ENCODE measurements around the gene BTBD19.
"Not testable (repeated sequence)": the region's sequence is repeated elsewhere in the genome, so short reads cannot be mapped to it uniquely, and the experiment has no call there.

Gene BTBD19

DNA sequence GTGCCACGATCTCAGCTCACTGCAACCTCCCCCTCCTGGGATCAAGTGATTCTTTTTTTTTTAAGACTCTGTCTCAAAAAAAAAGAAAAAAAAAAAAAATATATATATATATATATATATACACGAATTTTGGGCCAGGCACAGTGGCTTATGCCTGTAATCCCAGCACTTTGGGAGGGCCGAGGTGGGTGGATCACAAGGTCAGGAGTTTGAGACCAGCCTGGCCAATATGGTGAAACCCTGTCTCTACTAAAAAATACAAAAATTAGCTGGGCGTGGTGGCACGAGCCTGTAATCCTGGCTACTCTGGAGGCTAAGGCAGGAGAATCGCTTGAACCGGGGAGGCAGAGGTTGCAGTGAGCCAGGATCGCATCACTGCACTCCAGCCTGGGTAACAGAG is 10.4 kb upstream of the BTBD19 start:
- not testable (repeated sequence) for H3K79me1 ChIP-seq (ENCODE audit: low read depth, low read length); H2BK15ac ChIP-seq (ENCODE audit: low read length); H3K14ac ChIP-seq (ENCODE audit: low read length); H3K9ac ChIP-seq (ENCODE audit: low read depth, low read length, poor library complexity); H3K4me3 ChIP-seq (ENCODE audit: low read length in 2 of 2); H2AK5ac ChIP-seq (ENCODE audit: low read depth, low read length); H3K36me3 ChIP-seq (replicated peaks in 1 of 2; ENCODE audit: control insufficient read depth in 2 of 2, insufficient read depth in 2 of 2, low read length in 2 of 2); H2AFZ ChIP-seq (ENCODE audit: low read length); H3K4ac ChIP-seq (ENCODE audit: low read length); H3K27ac ChIP-seq (replicated peaks; ENCODE audit: low read length); H2BK12ac ChIP-seq (ENCODE audit: low read length); H3K23ac ChIP-seq (ENCODE audit: low read depth, low read length, poor library complexity); H2BK120ac ChIP-seq (ENCODE audit: low read depth, low read length); H4K8ac ChIP-seq (ENCODE audit: low read depth, low read length); DNase-seq (ENCODE audit: low spot score); H4K91ac ChIP-seq (ENCODE audit: low read depth, low read length, poor library complexity); H3K4me2 ChIP-seq (ENCODE audit: insufficient read depth, low read length, poor library complexity, severe bottlenecking); H3K27me3 ChIP-seq (ENCODE audit: control insufficient read depth in 3 of 3, insufficient read depth in 3 of 3, low read depth in 1 of 3, low read length in 3 of 3); H3K9me3 ChIP-seq (replicated peaks in 1 of 2; ENCODE audit: control insufficient read depth in 2 of 2, insufficient read depth in 1 of 2, low read depth in 1 of 2, low read length in 2 of 2); H3K18ac ChIP-seq (ENCODE audit: low read length); H2BK5ac ChIP-seq (ENCODE audit: low read length)
- WGBS, 2 donors (ENCODE audit: extremely low coverage in 2 of 2, insufficient read length in 2 of 2, insufficient replicate concordance in 1 of 2), result no CpG with 5 or more reads among the region's 8 CpGs
- H3K4me1 ChIP-seq (ENCODE audit: control insufficient read depth in 2 of 2, insufficient read depth in 1 of 2, low read depth in 1 of 2, low read length in 2 of 2), result peaks cover 13 to 20% of the 10 kb centered on the region in 2 donors

DNA sequence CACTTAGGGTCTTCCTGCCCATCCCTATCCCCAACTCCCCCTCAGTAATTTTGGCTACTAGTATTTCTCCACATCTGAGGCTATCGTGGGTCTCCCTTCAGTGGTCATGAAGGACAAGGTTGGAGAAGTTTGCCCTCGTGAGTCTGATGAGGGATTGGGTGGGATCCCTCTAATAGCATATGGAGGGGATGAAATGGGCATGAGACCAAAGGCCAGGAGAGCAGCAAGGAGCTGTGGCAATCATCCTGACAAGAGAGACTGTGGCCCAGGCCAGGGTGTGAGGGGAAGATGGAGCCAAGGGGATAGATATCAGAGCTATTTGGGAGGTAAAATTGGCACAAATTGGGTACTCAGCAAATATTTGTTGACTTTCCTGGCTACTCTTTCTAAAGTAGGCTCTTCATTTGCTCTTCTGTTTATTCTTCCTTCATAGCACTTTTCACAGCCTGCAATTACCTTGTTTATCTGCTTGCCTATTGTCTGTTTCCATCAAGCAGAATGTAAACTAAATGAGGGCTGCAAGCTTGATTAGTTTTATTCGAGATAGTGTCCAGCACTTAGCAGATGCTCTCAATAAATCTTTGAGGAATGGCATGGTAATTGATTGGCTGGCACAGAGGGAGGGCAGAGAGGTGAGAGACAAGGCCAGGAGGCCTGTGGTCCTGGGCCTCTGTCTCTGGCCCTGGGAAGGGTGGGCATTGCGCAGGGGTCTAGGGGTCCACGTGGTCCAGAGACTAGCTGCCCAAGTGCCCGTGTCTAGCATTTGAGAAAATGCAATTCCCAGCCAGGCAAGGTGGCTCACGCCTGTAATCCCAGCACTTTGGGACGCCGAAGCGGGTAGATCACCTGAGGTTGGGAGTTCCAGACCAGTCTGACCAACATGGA is 9.6 kb upstream of the BTBD19 start:
- Histone ChIP-seq H3K27me3 (ENCODE audit: control insufficient read depth in 3 of 3, insufficient read depth in 3 of 3, low read depth in 1 of 3, low read length in 3 of 3) (no peaks in the 10 kb centered on the region), H4K8ac (ENCODE audit: low read depth, low read length) (no peak overlapping the region), H3K4me1 (ENCODE audit: control insufficient read depth in 2 of 2, insufficient read depth in 1 of 2, low read depth in 1 of 2, low read length in 2 of 2) (peaks cover 22 to 23% of the 10 kb centered on the region in 2 donors), H2BK12ac (ENCODE audit: low read length) (peak overlapping the region; percentile 90), H3K9me3 (replicated peaks in 1 of 2; ENCODE audit: control insufficient read depth in 2 of 2, insufficient read depth in 1 of 2, low read depth in 1 of 2, low read length in 2 of 2) (no peaks in the 10 kb centered on the region), H3K4me2 (ENCODE audit: insufficient read depth, low read length, poor library complexity, severe bottlenecking) (no peak overlapping the region), H2BK120ac (ENCODE audit: low read depth, low read length) (no peak overlapping the region), H2AFZ (ENCODE audit: low read length) (peak overlapping the region; percentile 41), H2BK15ac (ENCODE audit: low read length) (peak overlapping the region; percentile 85), H4K91ac (ENCODE audit: low read depth, low read length, poor library complexity) (no peak overlapping the region), H3K9ac (ENCODE audit: low read depth, low read length, poor library complexity) (peak overlapping the region; percentile 77), H3K79me1 (ENCODE audit: low read depth, low read length) (peaks cover 6% of the 10 kb centered on the region), H3K27ac (replicated peaks; ENCODE audit: low read length) (no peak overlapping the region), H3K23ac (ENCODE audit: low read depth, low read length, poor library complexity) (no peak overlapping the region), H3K4me3 (ENCODE audit: low read length in 2 of 2) (no peak overlapping the region), H3K4ac (ENCODE audit: low read length) (no peak overlapping the region), H3K14ac (ENCODE audit: low read length) (peak overlapping the region; percentile 21), H3K18ac (ENCODE audit: low read length) (peak overlapping the region; percentile 80), H3K36me3 (replicated peaks in 1 of 2; ENCODE audit: control insufficient read depth in 2 of 2, insufficient read depth in 2 of 2, low read length in 2 of 2) (peaks cover 6 to 11% of the 10 kb centered on the region in 2 donors), H2BK5ac (ENCODE audit: low read length) (no peak overlapping the region), H2AK5ac (ENCODE audit: low read depth, low read length) (peak overlapping the region; percentile 90)
- WGBS, 2 donors (ENCODE audit: extremely low coverage in 2 of 2, insufficient read length in 2 of 2, insufficient replicate concordance in 1 of 2), result no CpG with 5 or more reads among the region's 10 CpGs
- DNase-seq (ENCODE audit: low spot score), result no peak

DNA sequence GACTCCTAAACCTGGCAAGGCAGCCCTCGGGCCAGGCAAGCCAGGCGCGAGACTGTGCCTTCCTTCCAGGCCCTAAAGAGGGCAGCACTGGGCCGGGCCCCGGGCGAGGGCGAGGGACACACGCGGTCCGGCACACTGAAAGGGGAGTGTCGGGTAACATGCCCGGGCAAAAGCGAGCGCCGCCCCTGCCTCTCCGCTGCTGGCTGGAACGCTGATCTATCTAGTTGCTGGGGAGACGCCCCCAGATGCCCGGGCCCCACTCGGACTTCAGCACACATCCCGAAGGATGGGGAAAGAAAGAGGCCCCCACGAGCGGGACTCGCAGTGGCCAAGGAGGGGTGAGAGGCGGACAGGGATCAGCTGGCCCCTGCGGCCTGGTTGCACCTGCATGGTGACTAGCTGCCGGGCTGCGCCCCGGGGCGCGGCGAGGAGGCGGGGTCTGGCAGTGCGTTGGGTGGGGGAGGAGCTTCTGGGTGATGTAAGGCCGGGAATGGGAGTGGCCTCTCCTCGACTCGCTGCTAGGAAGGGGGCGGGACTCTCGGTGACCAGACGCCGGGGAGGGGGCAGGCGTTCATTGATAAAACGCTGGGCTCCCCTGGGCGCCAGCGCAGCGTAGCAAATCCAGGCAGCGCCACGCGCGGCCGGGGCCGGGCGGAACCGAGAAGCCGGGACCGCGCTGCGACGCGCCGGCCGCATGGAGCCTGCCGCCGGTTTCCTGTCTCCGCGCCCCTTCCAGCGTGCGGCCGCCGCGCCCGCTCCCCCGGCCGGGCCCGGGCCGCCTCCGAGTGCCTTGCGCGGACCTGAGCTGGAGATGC is 8.3 kb upstream of the BTBD19 start, which contains the start of gene PLK3:
Gene PLK3 (plus strand): TSS at position 608 of the 815 bp plus-strand sequence. CDS start 87 bp downstream, at position 695.
- DNase-seq (ENCODE audit: low spot score), result peak; percentile 96
- Histone ChIP-seq H3K36me3 (replicated peaks in 1 of 2; ENCODE audit: control insufficient read depth in 2 of 2, insufficient read depth in 2 of 2, low read length in 2 of 2) (peaks cover 15 to 23% of the 10 kb centered on the region in 2 donors), H4K8ac (ENCODE audit: low read depth, low read length) (no peak within 1 kb of the TSS), H3K79me1 (ENCODE audit: low read depth, low read length) (peaks cover 6% of the 10 kb centered on the region), H3K9ac (ENCODE audit: low read depth, low read length, poor library complexity) (peak within 1 kb of the TSS; percentile 91), H3K4me1 (ENCODE audit: control insufficient read depth in 2 of 2, insufficient read depth in 1 of 2, low read depth in 1 of 2, low read length in 2 of 2) (peaks cover 22 to 23% of the 10 kb centered on the region in 2 donors), H3K27ac (replicated peaks; ENCODE audit: low read length) (peak within 1 kb of the TSS; percentile 91), H3K4me3 (ENCODE audit: low read length in 2 of 2) (peak within 1 kb of the TSS; percentile 66 to 87), H3K18ac (ENCODE audit: low read length) (peak within 1 kb of the TSS; percentile 96), H2BK5ac (ENCODE audit: low read length) (peak within 1 kb of the TSS; percentile 90), H2AFZ (ENCODE audit: low read length) (peak within 1 kb of the TSS; percentile 87), H2BK120ac (ENCODE audit: low read depth, low read length) (no peak within 1 kb of the TSS), H3K14ac (ENCODE audit: low read length) (peak within 1 kb of the TSS; percentile 90), H3K23ac (ENCODE audit: low read depth, low read length, poor library complexity) (peak within 1 kb of the TSS; percentile 70), H4K91ac (ENCODE audit: low read depth, low read length, poor library complexity) (no peak within 1 kb of the TSS), H3K9me3 (replicated peaks in 1 of 2; ENCODE audit: control insufficient read depth in 2 of 2, insufficient read depth in 1 of 2, low read depth in 1 of 2, low read length in 2 of 2) (no peaks in the 10 kb centered on the region), H2AK5ac (ENCODE audit: low read depth, low read length) (peak within 1 kb of the TSS; percentile 89), H3K27me3 (ENCODE audit: control insufficient read depth in 3 of 3, insufficient read depth in 3 of 3, low read depth in 1 of 3, low read length in 3 of 3) (no peaks in the 10 kb centered on the region), H2BK12ac (ENCODE audit: low read length) (peak within 1 kb of the TSS; percentile 33), H3K4ac (ENCODE audit: low read length) (no peak within 1 kb of the TSS), H3K4me2 (ENCODE audit: insufficient read depth, low read length, poor library complexity, severe bottlenecking) (peak within 1 kb of the TSS; percentile 99), H2BK15ac (ENCODE audit: low read length) (peak within 1 kb of the TSS; percentile 84)
- WGBS, 2 donors (ENCODE audit: extremely low coverage in 2 of 2, insufficient read length in 2 of 2, insufficient replicate concordance in 1 of 2), result no CpG with 5 or more reads among the region's 79 CpGs
